Stimulated activated CD4-positive, alpha-beta T cell treated with anti-CD3 and anti-CD28 coated beads, Interleukin-1b, Interleukin-23, amount 100 ng/mL, for 24 hours (primary cell): ENCODE measurements around the gene ATE1.
"Not testable (repeated sequence)": the region's sequence is repeated elsewhere in the genome, so short reads cannot be mapped to it uniquely, and the experiment has no call there.

Experiments used
- DNase-seq, 4 experiments: peaks; one replicate each; pipeline ENCODE4 v3.0.0-alpha.2; 2020; ENCODE audit warnings: low read depth in 4 of 4, low spot score in 1 of 4

ATE1 gene

DNA sequence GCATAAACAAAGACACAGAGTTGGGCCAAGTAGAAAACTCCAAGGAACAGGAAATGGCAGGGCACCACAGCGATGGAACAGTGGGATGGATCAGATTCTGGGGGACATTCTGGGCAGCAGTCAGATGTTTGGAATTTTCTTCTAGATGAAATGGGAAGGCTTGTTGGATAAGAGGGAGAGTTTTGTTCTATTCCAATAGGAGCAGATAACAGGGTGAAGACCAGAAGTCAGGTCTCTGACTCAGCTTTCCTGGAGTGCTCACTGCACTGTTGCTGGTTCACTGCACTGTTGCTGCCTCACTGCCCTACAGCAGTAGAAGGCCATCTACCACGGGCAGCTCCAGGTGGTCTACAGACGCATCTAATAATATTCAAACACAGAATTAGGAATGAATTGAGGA, 135.6 kb downstream of the ATE1 start:
- DNase-seq: no peak

DNA sequence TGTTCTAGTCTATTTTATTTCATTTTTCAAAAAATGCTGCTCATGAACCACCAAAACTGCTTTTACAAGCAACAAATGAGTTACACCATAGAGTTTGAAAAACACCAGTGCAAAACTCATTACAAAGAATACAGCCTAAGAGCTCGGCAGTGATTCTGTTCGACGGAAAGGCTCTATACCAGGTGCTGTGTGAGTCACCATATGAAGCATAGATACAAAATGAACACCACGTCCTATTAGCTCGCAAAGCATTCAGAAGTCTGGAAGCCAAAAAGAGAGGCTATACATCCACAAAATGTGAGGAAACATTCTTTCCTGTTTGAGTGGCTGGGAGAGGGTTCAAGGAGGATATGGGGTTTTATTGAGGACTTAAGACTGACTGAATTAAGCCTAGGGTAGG, 136.1 kb downstream of the ATE1 start:
- no peak for DNase-seq

DNA sequence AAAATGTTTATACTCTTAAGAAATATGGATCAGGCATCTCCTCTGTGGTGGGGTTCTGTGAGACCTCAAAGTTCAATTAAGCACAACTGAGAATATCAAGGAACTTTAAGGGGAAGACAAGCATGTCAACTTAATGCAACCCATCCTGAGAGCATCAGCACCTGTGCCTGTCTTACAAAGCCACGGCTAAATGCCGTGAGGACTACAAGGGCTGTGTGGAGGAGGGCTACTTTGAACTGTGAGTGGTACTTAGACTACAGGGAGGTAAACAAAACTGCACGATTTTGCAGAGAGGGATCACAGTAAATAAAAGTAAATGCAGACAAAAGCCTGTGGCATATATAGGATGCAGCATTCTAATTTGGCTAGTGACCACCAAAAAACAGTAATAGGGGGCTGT, 139.1 kb downstream of the ATE1 start:
- DNase-seq: no peak

DNA sequence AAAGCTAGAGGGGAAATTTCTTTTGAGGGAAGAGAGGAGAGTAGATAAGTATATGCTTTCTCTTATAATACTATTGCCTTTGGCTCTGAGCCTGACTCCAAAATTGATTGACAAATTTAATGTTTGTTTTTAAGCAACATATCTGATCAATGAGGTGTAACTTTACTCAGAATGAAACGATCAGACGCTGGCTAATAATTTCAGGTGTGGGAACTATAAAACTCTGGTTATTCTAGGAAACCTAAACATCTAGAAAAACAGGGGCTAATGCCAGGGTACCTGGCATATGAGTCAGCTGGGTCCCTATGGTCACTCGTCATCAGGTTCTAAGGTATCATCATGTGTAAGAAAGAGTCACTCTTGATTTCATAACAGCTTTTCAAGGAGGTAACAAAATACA, 139.7 kb downstream of the ATE1 start:
- no peak for DNase-seq

DNA sequence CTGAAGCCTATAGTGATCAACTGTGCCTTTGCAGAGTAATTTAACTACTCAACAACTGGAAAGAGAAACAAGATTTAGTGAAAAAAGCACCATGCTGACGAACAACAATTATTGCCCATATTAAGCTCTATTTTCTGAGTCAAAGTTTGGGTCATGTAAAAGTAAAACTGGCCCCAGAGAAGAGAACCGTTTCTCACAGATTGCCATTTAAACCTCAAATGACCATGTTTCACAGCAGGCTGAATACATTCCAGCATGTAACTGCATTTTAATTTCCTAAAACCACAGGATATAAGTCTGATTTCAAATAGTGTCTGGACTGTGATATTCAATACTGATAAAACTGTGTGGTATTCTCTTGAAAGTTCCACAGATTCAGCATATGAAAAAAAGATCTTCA, 140.7 kb downstream of the ATE1 start:
- DNase-seq: no peak

DNA sequence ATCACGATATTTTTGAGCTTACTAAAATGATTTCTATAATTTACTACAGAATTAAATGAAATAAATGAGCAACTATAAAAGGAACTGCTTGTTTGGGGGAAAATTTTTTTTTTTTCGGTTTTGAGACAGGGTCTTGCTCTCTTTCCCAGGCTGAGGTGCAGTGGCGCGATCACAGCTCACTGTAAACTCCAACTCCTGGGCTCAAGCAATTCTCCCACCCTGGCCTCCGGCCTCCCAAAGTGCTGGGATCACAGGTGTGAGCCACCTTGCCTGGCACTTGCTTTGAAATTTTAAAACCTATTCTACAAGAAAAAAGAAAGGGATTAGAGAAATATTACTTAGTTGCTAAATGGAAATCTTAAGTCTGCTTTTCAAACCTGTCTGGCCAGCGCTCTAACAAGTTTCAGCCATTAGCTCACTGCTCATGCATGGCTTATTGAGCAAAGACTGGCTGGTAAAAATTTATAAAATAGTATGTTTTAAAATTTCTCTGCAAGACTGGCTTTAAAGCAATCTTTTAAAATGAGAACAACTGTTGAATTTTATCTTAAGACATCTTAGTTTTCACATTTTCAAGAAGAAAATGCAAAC, 144.0 kb downstream of the ATE1 start:
- DNase-seq: no peak

DNA sequence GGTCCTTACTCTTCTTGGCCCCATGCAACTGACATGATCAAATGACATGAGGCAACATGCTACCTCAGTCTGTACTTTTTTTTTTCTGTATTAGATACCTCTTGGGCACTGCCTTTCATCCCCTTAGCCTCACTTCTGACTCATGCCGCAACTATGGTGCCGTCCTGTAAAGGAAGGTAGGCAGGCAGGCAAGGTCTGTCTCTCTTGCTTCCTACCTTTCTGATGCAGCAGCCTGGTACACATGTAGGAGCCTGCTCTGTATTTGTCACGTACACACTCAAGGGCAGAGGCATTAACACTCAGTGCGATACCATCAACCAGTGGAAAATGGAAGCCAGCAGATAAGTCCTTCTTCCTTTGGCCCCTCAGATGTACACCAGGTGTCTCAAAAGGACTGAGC, 146.7 kb downstream of the ATE1 start:
- no peak for DNase-seq

DNA sequence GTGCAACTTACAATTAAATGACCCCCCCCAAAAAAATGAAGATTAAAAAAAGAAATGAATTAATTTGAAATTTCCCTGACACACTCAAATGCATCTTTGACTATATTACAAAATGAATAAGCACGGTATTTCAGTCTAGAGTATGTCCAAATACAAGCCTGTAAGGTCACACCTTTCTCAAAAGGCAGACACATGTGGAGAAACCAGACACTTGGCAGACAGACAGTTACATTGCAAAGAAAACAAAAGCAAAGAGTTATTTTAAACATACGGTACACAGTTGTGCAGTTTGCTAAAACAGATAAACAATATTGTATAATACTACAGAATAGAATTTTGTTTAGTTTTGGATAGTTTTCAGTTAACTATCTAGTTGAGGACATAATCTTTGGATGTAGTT, 153.0 kb downstream of the ATE1 start:
- no peak for DNase-seq

DNA sequence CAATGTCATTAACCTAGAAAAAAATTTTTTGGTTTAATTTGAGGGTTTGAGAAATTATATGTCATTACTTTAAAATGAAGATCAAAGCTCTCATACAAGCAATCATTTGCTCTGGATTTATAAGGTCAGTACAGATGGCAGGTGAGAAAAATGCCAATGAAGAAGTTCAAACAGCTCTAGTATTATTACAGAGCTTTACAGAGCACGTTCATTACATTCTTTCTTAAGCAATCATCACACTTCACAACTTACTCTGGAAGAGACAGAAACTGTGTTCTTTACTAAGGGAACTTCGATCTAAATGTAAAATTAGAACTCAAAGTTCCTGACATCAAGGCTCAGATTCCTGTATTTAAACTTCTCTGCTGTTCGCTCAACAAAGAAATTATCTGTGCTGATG, 153.4 kb downstream of the ATE1 start:
- DNase-seq: no peak

DNA sequence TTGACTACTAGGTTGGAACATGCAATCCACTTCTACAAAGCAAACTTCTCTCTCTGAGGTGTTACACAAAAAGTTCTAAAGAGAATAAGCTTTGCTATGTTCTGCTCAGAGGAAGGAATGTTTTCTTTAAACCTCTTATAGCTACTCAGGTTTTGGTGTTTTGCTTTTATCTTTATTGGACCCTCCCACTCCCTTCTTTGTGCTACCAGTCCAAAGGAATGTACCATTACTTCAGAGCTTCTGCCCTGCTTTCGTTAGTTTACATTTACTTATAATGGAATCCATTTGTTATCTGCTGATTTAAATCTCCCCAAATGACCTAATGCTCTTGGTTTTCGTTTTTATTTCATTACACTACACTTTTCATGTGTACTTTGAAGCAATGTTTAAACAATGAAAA, 154.9 kb downstream of the ATE1 start:
- no peak for DNase-seq

DNA sequence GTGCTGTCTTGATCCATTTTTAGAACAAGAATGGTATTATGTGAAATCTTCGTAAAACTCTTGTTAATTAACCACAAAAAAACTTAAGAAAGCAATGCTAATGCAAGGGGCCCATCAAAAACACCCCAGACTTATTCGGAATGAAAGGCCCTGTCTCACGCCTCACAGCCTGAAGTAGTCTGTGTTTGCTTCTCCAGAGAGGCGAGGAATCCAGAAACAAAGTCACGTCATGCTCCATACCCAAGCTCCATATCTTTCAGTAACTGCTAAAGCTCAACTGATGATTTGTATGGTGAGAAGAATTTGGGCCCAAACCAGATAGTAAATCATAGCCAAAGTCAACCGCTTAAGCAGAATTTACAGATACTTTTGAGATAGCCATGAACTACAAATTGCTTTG, 155.4 kb downstream of the ATE1 start:
- no peak for DNase-seq

DNA sequence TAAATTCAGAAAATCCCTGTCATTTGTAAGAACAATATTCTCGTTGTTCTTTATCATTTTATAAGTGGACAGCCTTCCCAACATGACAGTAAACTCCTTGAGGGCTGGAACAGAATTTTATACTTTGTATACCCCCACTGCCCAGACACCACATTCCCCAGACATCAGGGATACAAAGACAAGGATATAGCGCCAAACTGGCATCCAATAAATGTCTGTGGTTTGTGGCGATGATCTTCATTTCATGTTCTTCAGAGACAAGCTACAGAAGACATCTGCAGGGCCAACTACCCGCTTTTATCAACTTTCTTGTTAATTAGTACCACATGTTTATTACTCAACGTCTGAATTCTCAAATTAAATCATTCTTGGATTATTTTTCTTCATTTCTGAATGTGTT, 155.9 kb downstream of the ATE1 start:
- no peak for DNase-seq

DNA sequence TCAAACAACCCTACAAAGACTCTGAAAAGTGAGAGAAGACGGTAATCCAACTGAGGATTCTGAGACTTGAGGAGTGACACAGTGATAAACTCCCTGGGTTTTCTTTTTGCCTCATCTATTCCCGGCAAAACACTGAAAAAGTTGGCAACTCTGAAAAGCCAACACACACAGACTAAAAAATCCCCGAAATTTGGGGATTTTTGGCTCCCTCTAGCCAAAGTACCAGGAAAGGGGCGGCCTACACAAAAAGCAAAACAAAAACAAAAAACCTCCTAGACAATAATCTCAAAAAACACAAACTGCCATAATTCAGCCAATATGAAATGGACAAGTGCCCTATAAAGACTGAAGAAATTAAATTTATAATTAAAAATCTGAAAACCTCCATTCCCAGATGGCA, 161.4 kb downstream of the ATE1 start:
- no peak for DNase-seq

DNA sequence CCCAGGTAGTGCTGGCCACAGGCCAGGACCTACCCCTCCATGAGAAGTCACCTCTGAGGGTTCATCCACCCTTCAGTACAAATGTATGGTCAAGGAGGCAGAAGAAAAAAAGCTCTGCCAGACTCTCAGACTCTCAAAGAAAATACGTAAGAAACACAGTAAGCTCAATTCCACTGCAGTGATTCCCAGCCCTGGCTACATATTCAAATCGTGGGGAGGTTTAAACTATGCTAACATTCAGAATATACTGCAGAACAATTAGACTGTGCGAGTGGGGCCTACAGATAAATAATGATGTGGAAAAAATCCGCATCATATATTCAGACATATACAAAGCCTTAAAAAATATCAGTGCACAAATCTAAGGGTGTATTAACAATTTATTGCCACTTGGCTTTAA, 162.6 kb downstream of the ATE1 start:
- DNase-seq: no peak

DNA sequence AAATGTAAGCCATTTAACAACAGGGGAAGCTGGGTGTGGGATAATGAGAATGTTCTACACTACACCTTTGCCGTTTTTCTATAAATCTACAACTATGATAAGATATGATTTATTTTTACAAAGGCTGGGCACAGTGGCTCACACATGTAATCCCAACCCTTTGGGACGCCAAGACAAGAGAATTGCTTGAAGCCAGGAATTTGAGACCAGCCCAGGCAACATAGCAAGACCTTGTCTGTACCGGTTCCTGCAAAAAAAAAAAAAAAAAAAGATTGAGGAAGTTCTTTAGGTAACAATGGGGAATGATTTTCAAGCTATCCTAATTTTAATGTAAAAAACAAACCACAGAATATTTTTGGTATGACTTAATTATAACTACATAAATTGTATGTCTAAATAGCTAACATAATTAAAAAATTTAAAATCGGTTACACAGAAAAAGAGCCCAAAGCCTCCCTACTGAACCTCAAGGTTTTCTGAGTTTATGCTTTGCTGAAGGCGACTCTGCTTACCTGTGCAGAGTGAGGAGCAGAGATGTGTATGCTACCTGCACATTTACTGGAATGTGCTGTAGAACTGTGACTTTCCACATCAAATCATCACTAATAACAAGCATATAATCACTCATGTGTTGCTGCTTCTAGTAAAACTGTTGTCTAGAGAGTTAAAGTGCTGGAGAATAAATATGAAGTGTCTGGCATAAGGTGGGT, 163.4 kb downstream of the ATE1 start:
- DNase-seq: no peak

DNA sequence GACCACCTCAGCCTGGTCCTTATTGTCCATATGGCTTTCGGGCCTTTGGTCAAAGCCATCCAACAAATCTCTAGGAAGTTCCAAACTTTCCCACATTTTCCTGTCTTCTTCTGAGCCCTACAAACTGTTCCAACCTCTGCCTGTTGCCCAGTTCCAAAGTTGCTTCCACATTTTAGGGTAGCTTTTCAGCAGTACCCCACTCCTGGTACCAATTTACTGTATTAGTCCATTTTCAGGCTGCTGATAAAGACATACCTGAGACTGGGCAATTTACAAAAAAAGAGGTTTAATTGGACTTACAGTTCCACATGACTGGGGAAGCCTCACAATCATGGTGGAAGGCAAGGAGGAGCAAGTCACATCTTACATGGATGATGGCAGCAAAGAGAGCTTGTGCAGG, 170.6 kb downstream of the ATE1 start:
- DNase-seq: not testable (repeated sequence)

DNA sequence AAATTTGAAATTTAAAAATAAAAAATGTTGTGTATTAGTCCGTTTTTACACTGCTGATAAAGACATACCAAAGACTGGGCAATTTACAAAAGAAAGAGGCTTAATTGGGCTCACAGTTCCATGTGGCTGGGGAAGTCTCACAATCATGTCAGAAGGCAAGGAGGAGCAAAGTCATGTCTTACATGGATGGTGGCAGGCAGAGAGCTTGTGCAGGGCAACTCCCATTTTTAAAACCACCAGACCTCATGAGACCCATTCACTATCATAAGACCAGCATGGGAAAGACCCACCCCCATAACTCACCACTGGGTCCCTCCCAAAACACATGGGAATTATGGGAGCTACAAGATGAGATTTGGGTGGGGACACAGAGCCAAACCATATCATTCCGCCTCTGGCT, 172.3 kb downstream of the ATE1 start:
- DNase-seq: not testable (repeated sequence)

DNA sequence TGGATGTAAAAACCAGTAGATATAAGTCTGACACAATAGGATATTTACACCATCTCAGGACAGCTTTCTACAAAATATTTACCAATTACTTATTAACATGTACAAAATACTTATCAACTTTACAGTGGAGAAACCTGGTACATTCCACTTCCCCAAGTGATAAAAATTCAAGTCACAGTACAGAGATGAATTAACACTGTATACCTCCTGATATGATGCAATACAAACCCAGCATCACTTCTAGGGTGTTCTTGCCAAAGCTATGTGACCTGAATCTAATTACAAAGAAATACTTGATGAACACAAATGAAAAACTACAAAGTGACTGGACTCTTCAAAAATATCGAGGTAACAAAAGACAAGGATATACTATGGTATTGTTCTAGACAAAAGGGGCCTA, 173.2 kb downstream of the ATE1 start:
- DNase-seq: no peak

DNA sequence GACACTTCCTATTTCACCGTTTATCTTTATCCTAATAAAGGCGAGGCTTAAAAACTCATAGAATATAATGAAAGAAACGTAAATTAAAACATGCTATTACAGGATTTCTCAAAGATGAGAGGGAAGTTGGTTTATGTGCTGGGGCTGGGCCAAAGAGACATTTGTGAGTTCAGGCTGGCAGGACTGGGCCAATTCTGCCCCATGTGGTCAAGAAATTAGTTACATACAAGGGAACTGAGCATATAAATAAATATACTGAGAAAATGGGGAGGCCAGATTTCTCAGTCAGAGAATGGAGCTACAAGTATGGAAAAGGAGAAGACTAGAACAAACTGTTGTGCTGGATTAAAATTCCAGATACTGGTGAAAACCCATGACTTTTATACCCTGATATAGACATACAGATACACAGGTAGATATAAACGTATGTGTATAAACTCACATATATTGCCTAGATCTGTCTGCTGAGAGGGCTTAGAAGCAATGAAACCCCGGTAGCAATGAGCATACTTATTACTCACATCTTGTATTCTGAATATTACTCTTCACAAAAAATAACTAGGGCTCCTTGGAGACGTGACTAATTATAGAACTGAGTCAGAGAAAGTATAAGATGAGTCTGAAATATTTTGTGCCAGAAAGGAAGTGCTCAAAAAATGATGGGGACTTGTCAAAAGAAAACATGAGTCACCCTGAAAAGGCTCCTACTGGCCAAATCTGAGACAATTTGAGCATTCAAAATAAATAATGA, 173.9 kb downstream of the ATE1 start:
- DNase-seq: no peak

DNA sequence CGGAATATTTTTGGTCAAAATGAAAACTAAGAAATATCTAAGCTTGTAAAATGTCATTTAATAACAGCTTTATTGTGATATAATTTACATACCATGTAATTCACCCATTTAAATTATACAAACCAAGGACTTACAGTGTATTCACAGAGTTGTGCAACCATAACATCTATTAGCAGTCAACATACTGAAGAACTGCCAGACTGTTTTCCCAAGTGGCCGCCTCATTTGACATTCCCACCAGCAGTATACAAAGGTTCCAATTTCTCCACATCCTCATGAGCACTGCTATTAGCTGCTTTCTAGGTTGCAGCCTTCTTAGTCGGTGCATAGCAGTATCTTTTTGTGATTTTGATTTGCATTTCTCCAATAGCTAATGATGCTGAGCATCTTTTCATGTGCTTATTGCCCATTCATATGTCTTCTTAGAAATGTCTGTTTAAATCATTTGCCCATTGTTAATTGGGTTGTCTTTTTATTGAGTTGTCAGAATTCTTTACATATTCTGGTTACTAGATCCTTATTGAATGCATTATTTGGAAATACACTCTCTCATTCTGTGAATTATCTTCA, 176.6 kb downstream of the ATE1 start:
- no peak for DNase-seq

DNA sequence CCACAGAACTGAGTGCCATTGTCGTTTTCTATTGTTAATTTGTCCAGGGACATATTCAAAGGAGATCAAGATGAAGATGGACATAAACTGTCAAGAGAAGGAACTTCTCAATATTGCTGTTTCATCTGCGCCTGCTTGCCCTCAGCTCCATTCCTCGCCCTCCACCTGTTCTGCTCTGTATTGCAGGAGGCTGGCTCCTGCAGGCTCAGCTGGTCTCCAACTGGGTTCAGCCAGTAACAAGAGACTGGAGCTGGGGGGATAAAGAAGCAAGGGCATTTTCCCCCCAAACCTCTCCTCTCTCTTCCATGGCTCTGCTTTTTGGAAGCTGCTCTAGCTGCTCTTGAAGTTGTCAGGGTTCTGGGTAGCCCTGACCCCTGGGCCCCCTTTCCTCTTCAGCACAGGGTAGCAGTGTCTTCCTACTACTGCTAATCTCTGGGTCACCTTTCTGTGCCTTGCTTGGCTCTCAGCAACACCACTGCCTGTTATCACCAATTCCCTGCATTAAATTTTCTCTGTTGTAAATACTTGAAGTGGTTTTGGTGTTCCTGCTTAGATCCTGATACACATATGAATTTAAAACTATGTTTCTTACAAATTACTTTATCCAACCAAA, 180.6 kb downstream of the ATE1 start:
- no peak for DNase-seq

DNA sequence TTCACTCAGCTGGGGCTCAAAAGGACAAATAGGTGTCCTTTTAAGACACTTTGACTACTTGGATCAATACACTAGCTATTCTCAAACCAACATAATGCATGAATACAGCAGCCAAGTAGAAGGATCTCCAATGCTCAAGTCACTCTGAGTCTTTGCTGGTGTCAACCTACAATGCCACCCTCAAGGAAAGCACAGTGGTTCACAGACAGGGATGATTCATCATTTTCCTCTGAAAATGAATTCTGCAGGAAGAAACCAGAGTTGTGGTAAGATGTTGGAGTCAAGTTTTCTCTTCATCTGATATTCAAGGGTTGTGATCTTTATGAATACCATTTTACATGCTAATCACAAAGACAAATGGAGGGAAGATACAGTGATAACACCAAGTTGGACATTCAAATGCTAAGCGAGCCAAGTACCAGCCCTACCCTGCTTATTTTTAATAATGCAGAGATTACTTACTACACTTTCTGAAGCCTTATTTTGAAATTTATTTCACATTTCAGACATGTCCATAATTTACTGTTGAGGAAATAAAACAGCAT, 186.5 kb downstream of the ATE1 start:
- no peak for DNase-seq
